GM21717 (cell line): Measurements from ENCODE around the gene DHRS4L2.
A peak's percentile ranks its signal among the peaks of the same experiment; 100 is the strongest.
"Not testable (repeated sequence)": the region's sequence is repeated elsewhere in the genome, so short reads cannot be mapped to it uniquely, and the experiment has no call there.

ENCODE experiments used
- ATAC-seq: cut with Tn5 transposase; IDR thresholded peaks from one replicate; pipeline ENCODE4 v1.9.1; 2021; ENCODE audit warnings: mild to moderate bottlenecking, moderate library complexity; ENCODE audit not compliant: unreplicated experiment

The DHRS4L2 gene

GRCh38 chr14:23988607-23989363, at the start of gene DHRS4L2:
Gene DHRS4L2, plus strand, starts transcription at chr14:23988929. Its CDS starts 19 bp downstream, at chr14:23988948.
- ATAC-seq, result peak; percentile 91

DNA sequence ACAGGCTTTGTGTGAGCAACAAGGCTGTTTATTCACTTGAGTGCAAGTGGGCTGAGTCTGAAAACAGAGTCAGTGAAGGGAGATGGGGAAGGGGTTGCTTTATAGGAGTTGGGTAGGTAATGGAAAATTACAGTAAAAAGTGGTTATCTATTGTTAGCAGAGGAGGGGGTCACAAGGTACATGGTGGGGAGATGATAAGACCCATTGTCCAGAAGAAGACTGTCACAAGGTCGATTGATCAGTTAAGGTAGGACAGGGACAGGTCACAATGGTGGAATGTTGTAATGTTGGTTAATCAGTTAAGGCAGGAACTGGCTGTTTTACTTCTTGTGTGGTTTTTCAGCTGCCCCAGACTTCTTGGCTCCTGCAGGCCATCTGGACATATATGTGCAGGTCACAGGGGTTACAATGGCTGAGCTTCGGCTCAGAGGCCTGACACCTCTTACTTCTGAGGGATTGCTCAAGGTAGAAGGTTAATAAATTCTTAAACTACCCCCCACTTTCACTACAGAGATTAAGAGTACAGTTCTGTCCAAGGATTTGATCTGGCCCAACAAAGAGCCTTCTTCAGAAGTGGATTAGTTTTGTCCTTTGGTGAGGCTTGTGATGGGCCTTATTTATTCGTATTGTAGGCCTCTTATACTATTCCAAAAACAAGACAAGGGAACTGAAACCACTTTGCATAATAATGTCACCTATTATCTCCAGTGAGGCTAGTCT, 49.0 kb upstream of the DHRS4L2 start:
- ATAC-seq, result no peak

- ATAC-seq, result no peak
Observed at GRCh38 chr14:23941230-23941629, 47.5 kb upstream of the DHRS4L2 start.

- no peak for ATAC-seq
Observed at GRCh38 chr14:23941669-23942068, 47.1 kb upstream of the DHRS4L2 start.

DNA sequence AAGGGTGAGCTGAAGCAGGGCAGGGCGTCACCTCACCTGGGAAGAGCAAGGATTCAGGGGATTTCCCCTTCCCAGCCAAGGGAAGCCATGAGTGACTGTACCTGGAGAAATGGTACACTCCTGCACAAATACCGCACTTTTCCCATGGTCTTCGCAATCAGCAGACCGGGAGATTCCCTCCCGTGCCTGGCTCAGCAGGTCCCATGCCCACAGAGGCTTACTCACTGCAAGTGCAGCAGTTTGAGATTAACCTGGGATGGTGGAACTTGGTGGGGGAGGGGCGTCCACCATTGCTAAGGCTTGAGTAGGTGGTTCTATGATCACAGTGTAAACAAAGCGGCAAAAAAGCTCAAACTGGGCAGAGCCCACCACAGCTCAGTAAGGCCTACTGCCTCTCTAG, 46.1 kb upstream of the DHRS4L2 start:
- no peak for ATAC-seq

- not testable (repeated sequence) for ATAC-seq
Observed at GRCh38 chr14:23949069-23949468, 39.7 kb upstream of the DHRS4L2 start.

GRCh38 chr14:23950411-23951135, 38.2 kb upstream of the DHRS4L2 start:
- ATAC-seq, result no peak

DNA sequence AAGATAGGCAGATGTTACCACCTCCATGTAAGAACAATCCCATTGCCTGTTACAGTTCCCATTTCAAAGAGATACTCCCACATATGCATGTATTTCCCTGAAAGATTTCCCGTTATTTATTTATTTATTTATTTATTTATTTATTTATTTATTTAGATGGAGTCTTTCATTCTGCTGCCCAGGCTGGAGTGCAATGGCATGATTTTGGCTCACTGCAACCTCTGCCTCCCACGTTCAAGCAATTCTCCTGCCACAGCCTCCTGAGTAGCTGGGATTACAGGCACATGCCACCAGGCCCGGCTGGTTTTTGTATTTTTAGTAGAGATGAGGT, 37.6 kb upstream of the DHRS4L2 start:
- not testable (repeated sequence) for ATAC-seq

DNA sequence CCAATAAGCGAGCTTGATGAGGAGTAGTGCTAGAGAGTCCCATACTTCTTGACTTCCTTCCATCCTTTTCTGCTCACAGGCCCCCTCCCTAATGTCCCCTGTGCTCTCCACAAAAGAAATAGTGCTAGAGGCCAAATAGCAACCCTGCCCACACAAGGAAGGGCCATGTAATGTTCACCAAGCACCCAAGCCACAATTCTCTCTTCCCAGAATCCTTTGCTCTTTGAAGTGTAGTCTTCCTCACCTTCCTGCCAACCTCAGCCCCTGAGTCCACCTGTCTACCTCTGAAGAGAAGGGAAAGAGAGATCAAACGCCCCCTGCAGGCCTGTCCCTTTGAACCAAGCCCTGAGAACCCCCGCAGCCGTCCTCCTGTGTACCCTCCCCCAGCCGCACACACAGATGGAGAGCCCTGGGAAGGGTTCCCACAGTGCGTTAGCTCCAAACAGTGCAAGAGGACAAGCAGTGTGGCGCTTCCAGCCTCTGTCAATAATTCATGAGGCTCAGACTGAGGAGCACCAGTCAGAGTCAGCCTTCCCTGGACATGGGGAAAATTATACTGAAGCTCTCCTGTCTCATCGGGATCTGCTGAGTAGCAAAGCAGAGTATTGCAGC, 37.0 kb upstream of the DHRS4L2 start:
- ATAC-seq, result no peak

DNA sequence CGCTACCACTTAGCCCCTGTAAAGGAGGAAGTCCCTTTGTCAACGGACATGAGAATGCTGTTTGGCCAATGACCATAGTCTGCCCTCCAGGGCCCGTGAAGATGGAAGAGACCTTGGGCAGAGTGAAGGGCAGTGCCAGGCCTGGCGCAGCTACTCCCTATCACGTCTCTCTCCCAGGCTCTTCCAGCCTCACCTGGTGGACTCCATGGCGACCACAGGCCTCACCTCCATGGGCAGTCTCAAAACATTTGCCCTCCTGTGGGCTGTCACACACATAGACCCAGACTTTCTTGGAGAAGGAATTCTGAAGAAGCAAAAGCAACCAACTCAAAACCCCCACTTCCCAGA, 35.6 kb upstream of the DHRS4L2 start:
- not testable (repeated sequence) for ATAC-seq

- ATAC-seq, result peak; percentile 91
Observed at GRCh38 chr14:23953464-23954278, 35.1 kb upstream of the DHRS4L2 start, which contains the start of gene DHRS4. Gene DHRS4, plus strand, starts transcription at chr14:23953770. Its CDS starts 19 bp downstream, at chr14:23953789.

DNA sequence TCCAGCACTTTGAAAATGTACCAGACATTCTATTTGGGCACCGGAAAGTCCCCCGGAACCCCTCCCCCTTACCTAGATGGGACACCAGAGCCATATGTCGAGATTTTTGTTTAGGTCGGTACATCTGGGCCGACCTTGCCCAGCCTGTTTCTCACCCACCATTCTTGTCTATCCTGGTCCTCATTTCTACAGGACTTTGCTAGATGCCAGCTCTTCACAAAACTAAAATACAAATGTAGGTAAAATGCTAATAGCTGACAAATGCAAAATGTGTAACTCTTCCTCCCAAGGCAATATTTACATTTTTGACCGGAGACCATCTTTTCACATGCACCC, 34.5 kb upstream of the DHRS4L2 start:
- not testable (repeated sequence) for ATAC-seq

DNA sequence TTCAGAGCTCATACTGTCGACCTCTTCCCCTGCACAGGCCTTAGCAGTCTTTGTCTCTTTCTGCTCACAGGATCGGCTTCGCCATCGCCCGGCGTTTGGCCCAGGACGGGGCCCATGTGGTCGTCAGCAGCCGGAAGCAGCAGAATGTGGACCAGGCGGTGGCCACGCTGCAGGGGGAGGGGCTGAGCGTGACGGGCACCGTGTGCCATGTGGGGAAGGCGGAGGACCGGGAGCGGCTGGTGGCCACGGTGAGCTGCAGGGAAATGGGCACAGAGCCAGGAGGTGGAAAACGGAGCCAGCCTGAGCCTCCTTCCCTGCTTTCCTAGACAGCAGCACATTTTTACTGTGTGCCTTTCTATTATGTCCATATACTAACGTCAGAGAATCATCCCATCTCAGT, 33.8 kb upstream of the DHRS4L2 start:
- not testable (repeated sequence) for ATAC-seq

DNA sequence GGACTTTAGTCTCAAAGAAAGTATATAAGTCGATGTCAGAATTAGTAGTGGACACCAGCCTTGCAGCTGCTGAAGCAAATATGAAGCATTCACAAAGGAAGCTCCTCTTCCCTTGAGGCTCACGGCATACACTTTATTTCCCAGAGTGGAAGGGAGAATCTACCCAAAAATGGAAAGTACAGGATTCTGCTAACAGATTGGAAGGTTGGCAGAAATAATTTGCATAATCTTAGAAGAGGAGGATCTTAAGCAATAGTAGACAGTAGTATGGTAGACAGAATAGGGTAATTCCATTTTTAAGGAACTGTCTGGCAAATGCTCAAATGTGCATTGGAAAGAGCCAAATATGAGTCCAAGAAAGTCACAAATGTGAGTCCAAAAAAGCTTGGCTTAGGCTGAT, 32.9 kb upstream of the DHRS4L2 start:
- ATAC-seq, result not testable (repeated sequence)

DNA sequence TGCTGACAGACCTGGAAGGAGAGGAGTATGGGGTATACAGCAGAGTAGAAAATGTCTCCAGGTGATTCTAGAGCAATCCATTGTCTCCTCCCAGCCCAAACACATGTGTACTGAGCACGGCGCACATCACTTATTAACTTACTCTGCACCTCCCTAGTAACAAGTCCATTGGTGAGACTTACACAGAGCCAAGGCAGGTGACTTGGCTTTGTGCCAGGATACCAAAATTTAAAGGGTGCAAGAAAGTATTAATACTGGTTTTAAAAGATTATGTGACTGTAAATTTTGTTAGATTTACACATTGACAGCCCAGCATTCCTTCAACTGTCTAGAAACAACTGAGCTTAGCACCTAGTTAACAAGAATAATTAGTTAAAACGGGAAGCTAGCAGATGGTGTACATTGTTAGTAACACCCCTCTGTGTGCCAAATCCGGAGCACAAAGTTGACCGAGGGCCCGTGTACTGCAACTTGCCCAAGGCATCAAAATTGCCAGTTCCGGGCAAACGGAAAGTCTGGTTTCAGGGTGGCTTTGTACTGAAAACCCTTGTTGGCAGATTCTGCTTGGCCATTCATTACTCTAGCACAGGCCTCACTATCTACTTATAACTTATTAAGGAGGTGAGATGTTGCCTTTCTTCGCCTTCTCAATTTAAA, 30.7 kb upstream of the DHRS4L2 start:
- ATAC-seq, result not testable (repeated sequence)

- not testable (repeated sequence) for ATAC-seq
Observed at GRCh38 chr14:23960899-23961298, 27.8 kb upstream of the DHRS4L2 start.

DNA sequence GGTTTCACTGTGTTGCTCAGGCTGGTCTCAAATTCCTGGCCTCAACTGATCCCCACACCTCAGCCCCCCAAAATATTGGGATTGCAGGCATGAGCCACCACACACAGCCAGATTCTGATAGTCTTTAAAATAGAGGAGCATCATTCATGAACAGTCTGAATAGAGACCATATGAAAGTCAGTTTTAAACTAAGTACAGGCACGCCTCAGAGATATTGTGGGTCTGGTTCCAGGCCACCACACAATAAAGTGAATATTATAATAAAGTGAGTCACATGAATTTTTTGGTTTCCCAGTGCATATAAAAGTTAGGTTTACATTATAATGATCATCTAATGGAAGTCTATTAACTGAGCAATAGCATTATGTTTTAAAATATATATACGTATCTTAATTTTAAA, 27.0 kb upstream of the DHRS4L2 start:
- not testable (repeated sequence) for ATAC-seq

DNA sequence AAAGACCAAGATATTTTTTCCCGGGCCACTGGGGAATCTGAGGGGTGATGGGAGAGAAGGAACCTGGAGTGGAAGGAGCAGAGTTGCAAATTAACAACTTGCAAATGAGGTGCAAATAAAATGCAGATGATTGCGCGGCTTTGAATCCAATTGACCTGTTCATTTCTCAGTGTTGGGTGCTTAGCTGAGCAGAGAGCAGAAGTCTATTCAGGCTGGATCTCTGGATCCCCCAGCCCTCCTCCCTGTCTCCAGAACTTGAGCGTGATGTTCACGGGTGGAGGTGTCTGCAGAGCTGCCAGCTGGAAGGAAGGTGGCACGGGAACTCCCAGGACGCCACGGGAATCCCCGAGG, 19.6 kb upstream of the DHRS4L2 start:
- ATAC-seq, result not testable (repeated sequence)

DNA sequence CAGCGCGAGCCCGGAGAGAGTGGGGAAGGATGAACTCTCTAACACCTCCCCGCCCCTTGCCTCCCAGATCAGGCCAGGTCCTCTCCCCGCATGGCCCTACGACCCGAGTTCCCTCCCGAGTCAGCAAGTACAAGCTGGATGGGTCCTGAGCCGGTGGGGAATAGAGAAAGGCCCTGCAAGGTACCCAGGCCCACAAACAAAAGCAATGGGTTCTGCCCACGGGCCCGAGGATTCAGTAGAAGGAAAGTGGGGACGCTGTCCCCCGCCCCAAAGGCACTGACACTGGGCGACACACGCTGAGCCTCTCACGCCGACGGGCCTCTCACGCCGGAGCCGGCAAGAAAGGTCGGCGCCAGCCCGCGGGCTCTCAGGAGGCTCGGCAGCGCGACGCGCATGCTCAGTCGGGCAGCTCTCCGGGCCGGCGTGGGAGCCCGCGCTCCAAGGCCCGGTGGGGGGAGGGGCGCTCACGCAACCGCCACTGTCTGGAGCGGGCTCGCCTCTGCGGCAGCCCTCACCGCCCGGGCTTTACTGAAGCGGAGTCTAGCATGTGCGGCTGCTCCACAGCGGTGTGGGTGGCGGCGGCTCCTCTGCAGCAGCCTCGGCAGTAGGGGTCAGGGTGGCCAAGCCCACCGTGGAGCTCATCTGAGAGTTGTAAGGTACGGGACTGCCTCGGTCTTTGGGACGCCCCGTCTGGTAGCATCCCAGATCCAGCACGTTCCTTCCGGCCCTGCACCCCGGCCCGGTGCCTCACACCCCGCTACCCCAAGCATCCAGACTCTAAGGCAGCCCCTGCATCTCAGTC, 19.0 kb upstream of the DHRS4L2 start:
- ATAC-seq, result peak; percentile 71
